ENCODE data around the gene CDC37L1. TPM values are rescaled to one million over a fixed set of nuclear protein-coding genes. Genes with fewer than 3 reads are reported as not detected.

Gene CDC37L1
- total RNA-seq, 4 donors from 2014 or later = 32.1 to 106 (median 37.7) TPM

DNA sequence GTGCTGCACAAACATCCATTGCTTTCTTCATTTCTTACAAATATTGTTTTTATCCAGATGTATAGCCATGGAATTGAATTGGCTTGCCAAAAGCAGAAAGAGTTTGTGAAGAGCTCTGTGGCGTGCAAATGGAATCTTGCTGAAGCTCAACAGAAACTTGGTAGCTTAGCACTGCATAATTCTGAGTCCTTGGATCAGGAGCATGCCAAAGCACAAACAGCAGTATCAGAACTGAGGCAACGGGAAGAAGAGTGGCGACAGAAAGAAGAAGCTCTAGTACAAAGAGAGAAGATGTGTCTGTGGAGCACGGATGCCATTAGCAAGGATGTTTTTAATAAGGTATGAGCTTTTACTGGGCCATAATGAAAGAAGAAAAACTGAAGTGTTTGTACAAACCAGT lies 5.5 kb downstream of the CDC37L1 start:
- TF ChIP-seq CTCF (IDR thresholded peaks at IDR 0.05; ENCODE audit: low read depth) = no peak

GRCh38 chr9:4686112-4686511 lies 6.7 kb downstream of the CDC37L1 start:
- no peak for TF ChIP-seq CTCF (IDR thresholded peaks at IDR 0.05; ENCODE audit: low read depth)

DNA sequence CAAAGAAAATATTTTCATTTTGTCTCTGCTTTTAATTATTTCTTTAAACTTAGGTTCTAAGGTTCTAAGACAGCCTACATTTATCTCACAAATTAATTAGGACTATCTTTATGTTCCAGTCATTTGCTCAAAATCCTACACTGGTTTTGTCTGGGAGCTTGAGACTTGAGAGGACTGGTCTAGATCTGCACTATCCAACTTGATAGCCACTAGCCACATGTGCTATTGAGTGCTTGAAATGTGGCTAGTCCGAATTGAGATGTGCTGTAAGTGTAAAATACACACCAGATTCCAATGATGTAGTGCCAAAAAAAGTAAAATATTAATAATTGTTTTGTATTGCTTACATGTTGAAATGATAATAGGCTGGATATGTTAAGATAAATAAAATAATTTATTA lies 7.2 kb downstream of the CDC37L1 start:
- no peak for TF ChIP-seq CTCF (IDR thresholded peaks at IDR 0.05; ENCODE audit: low read depth)

- no peak for TF ChIP-seq CTCF (IDR thresholded peaks at IDR 0.05; ENCODE audit: low read depth)
Observed at GRCh38 chr9:4689021-4689420, 9.7 kb downstream of the CDC37L1 start.

- no peak for TF ChIP-seq CTCF (IDR thresholded peaks at IDR 0.05; ENCODE audit: low read depth)
Observed at GRCh38 chr9:4689687-4690104, 10.3 kb downstream of the CDC37L1 start.

DNA sequence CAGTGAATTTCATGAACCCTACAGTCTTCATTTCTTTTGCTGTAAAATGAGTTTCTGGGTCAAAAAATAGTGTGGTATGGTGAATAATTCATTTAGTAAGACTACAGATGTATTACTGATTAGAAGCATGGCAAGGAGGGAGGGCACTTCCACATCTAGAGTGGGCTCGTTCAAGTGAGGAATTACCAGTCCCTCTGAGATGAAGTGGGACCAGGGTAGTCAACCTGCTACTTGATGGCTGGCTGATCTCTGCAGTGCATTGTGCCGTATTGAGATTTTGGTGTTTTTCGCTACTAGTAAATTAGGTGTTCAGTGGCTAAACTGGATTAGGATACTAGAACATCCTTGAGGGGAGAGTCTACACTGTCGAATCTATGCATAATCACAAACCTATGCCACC lies 10.8 kb downstream of the CDC37L1 start:
- TF ChIP-seq CTCF (IDR thresholded peaks at IDR 0.05; ENCODE audit: low read depth) = no peak

- no peak for TF ChIP-seq CTCF (IDR thresholded peaks at IDR 0.05; ENCODE audit: low read depth)
Observed at GRCh38 chr9:4691795-4692194, 12.4 kb downstream of the CDC37L1 start.
